Measurements from ENCODE around the gene PPP3R1. TPM values are rescaled to one million over a fixed set of nuclear protein-coding genes. Genes with fewer than 3 reads are reported as not detected.

Gene PPP3R1
- total RNA-seq, 1 experiment from 2014 or later, result 41.7 TPM

DNA sequence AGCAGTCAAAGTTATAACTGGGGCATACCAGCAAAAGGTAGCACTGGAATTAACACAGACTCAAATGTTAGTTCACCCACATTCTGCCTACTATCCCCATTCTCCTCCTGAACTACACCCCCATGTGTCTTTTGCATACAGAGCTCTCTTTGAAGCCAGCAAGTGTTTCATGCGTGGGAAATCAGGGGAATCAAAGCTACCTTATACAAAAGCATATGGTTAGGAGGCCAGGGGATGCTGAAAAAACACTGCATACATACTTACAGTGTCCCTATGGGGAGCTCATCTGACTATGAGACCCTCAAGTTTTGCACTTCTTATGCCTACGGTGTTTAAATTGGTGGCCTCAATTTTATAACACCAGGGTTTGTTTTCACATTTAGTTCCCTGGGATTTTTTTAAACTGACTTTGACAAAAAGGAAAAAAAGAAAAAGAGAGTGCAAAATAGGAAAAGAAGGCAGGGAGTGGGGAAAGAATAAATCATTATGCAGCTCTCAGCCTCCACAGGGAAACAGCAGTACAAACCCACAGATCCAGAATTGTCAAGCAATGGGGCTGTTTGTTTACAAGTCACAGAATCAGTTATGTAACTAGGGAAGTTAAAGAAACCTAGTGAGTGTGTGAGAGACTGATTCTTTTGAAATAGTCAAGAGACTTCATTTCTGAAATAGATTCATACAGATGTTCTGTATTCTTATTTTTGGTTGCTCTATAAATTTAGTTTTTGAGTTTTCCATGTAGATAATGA lies 20.1 kb upstream of the PPP3R1 start:
- in situ Hi-C loops (cut with HindIII; ENCODE audit: low sequenced_read_pairs), result no loop called here
- no peak for DNase-seq (ENCODE audit: low spot score)

- in situ Hi-C loops (cut with HindIII; ENCODE audit: low sequenced_read_pairs), result no loop called here
- DNase-seq (ENCODE audit: low spot score), result no peak
Observed at GRCh38 chr2:68266655-68267054, 14.3 kb upstream of the PPP3R1 start.

DNA sequence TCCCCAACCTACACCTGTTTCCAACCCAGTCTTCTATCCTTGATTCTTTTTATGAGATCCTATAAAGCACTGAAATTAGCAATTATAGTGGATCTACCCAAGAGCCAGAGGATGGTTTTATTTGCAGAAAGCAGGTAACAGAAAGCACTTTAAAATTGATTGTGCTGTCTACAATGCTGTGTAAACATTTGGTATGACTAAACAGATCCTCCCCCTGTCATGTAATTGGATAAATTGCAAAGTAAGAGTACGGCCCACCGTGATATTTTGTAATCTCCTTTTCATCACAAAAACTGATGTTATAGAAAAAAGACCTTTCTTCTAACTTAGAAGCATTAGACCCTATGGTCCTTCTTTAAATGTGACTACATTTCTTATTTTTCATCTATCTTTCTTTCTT lies 11.3 kb upstream of the PPP3R1 start:
- in situ Hi-C loops (cut with HindIII; ENCODE audit: low sequenced_read_pairs), result no loop called here
- DNase-seq (ENCODE audit: low spot score), result no peak

- no peak for DNase-seq (ENCODE audit: low spot score)
- in situ Hi-C loops (cut with HindIII; ENCODE audit: low sequenced_read_pairs), result no loop called here
Observed at GRCh38 chr2:68258851-68259250, 6.5 kb upstream of the PPP3R1 start.

DNA sequence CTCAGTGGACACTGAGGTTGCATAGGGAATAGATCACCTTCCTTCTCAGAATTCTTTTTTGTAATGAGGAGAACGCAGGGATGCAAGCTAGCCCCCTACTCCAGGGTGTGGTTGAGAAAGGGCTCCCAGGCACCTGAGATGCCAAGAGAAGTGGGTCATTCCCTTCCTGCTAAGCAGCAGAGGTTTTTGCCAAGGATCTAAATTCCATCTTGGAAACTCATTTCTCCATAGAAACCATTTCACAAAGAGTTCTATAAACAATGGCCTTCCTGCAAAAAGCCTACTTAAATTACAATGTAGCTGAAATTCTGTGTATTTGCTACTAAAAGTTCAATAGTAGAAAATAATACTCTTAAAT lies 3.7 kb upstream of the PPP3R1 start:
- DNase-seq (ENCODE audit: low spot score), result no peak
- in situ Hi-C loops (cut with HindIII; ENCODE audit: low sequenced_read_pairs), result no loop called here

DNA sequence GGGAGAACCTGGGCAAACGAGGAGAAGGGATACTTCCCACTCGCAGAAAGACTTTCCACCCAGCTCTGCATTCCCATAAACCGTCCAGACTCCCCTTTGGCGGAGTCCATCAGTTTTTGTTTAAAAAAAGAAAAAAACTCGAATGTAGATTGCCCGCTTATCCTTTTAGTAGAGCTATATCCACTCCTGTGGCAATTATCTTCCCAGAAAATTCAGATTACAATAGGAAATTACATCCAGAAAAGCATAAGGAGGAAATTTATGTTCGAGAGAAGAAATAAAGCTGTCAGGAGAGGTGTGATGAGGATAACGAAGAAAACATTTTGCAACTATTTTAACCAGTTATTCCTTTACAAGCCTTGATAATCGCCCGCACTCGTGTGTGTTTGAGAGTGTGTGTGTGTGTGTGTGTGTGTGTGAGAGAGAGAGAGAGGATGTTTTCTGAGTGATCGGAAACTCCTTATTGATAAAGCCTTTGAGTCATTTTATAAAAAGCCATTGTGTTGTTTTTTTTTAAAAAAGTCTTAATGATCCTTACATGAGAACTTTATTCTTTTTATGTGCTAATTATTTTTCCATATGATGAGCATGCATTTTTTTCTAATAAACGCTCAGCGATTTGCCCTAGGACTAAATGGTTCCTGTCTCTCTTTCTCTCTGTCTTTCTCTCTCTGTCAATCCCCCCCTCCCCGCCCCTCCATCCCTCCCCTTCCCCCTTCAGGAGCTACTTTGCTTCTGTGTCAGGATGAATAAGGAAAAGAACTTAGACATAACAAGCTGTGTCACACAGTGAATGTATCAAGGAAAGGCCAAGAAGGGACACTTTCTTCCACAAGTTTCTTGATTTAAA lies 1.1 kb upstream of the PPP3R1 start:
- DNase-seq (ENCODE audit: low spot score), result no peak
- in situ Hi-C loops (cut with HindIII; ENCODE audit: low sequenced_read_pairs), result no loop called here

GRCh38 chr2:68251855-68252399 lies 405 bp downstream of the PPP3R1 start:
- in situ Hi-C loops (cut with HindIII; ENCODE audit: low sequenced_read_pairs), result no loop called here

GRCh38 chr2:68251187-68251854 lies 1.0 kb downstream of the PPP3R1 start:
- in situ Hi-C loops (cut with HindIII; ENCODE audit: low sequenced_read_pairs), result no loop called here
- DNase-seq (ENCODE audit: low spot score), result peak; percentile 85

More at GRCh38 chr2:68251855-68252399, 405 bp downstream of the PPP3R1 start:
- no peak for DNase-seq (ENCODE audit: low spot score)

DNA sequence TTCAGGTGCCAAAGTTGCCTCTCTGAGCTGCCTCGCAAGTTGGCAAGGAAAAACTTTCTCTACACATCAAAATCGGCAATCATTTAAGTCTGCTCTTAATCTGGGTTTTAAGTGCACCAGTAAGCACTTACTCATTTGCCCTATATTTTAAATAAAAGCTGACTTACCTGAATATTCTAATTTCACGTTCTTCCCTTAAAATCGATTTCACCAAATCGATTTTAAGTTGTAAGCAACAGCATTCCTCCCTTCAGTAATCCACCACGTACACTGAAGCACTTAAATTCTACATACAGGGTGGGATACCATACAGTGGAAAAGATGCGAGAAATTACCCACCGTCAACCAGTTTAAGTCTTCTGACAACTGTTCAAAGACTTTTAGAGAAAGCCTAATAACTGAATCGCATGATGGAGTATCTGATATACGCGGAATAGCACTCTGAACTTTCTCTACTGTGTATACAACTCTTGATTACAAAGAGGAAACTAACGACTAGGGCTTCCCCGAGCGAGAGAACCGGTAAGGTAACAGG lies 1.6 kb downstream of the PPP3R1 start:
- DNase-seq (ENCODE audit: low spot score), result no peak
- in situ Hi-C loops (cut with HindIII; ENCODE audit: low sequenced_read_pairs), result no loop called here

GRCh38 chr2:68250196-68250595 lies 2.1 kb downstream of the PPP3R1 start:
- in situ Hi-C loops (cut with HindIII; ENCODE audit: low sequenced_read_pairs), result no loop called here
- DNase-seq (ENCODE audit: low spot score), result no peak

DNA sequence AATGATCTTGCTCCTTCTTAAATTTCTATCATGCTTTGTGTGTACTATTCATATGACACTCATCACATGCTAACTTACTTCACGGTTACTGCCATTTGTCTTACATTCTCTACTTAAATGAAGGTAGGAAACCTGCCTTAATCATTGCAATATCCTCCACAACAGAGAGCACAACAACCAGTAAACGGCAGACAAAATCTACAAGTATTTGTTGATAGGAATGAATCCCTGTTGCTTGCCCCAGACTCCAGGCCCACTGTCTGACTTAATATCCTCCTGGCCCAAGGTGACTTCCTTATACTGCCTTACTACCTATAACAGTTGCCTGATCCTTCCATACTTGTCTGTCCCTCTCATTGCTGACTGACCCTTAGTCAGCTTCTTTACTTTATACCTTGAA lies 3.5 kb downstream of the PPP3R1 start:
- in situ Hi-C loops (cut with HindIII; ENCODE audit: low sequenced_read_pairs), result no loop called here
- DNase-seq (ENCODE audit: low spot score), result no peak

DNA sequence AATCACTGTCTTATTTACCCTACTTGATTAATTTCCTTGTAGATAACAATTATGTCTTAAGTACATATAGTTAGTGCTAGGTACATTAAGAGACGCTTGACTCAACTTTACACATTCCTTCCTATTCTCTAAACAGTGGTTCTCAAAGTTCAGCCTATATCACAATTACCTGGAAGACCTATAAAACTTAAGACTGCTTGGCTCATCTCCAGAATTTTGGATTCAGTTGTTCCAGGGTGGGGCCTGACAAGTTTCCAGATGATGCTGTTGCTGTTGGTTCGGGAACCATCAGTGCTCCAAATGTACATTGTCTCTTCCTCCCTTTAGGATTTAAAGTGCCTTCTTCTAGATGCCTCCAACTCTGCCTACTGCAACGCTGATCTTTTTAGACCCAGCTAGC lies 4.0 kb downstream of the PPP3R1 start:
- DNase-seq (ENCODE audit: low spot score), result no peak
- in situ Hi-C loops (cut with HindIII; ENCODE audit: low sequenced_read_pairs), result no loop called here

GRCh38 chr2:68246396-68246795 lies 5.9 kb downstream of the PPP3R1 start:
- no peak for DNase-seq (ENCODE audit: low spot score)
- in situ Hi-C loops (cut with HindIII; ENCODE audit: low sequenced_read_pairs), result no loop called here

DNA sequence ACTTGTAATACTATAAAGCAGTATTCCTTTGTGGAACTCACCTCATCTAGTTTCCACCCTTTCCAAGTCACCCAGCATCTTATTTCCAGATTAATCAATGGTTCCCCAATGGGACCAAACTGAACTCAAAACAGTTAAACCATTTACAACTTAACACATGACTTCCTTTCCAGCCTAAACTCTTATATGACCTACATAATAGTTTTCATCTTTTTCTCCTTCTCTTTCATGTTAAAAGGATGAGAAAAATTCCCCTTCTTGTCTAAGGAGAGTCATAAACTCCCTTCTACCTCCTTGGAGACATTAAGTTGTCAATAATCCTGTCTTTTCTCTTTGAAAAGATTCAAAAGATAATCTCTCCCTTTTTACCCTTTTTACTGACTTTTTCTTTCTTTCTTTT lies 6.7 kb downstream of the PPP3R1 start:
- DNase-seq (ENCODE audit: low spot score), result no peak
- in situ Hi-C loops (cut with HindIII; ENCODE audit: low sequenced_read_pairs), result no loop called here

DNA sequence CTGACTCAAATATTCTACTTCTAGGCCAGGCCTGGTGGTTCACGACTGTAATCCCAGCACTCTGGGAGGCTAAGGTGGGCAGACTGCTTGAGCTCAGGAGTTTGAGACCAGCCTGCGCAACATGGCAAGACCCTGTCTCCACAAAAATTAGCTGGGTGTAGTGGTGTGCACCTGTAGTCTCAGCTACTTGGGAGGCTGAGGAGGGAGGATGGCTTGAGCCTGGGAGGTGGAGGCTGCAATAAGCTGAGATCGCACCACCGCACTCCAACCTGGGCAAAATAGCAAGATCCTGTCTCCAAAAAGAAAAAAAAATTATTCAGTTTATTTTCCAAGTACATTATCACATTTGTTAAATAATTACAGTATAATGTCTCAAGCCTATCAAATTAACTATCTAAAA lies 7.3 kb downstream of the PPP3R1 start:
- DNase-seq (ENCODE audit: low spot score), result no peak
- in situ Hi-C loops (cut with HindIII; ENCODE audit: low sequenced_read_pairs), result no loop called here

DNA sequence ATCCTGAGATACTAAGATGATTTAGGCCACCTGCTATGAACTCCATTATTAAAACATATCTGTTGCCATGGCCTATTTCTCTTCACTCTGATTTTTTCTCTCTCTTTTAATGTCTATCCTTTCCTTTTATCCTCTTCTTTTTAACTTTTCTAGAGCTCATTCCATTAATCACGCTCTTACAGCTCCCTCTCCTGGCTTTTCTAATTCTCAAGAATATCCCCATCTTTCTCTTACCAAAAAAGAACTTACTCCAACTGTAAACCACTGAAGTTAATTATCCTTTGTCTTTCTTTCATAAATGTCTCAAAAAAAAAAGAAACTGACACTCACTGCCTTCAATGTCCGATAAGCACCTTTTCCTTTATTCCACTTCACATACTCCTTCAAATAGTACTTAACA lies 7.9 kb downstream of the PPP3R1 start:
- in situ Hi-C loops (cut with HindIII; ENCODE audit: low sequenced_read_pairs), result no loop called here
- DNase-seq (ENCODE audit: low spot score), result no peak

DNA sequence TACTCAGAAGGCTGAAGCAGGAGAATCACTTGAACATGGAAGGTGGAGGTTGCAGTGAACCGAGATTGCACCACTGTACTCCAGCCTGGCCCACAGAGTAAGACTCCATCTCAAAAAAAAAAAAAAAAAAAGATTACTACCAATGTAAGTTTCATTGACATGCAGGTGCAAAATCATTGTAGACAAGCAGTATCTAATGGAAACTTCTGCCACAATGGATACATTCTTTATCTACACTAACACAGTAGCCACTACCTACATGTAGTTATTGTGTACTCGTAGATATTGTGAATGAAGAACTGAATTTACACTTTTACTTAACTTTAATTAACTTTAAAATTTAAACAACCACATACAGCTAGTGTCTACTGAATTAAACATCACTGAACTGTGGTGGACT lies 10.6 kb downstream of the PPP3R1 start:
- DNase-seq (ENCODE audit: low spot score), result no peak
- in situ Hi-C loops (cut with HindIII; ENCODE audit: low sequenced_read_pairs), result no loop called here

DNA sequence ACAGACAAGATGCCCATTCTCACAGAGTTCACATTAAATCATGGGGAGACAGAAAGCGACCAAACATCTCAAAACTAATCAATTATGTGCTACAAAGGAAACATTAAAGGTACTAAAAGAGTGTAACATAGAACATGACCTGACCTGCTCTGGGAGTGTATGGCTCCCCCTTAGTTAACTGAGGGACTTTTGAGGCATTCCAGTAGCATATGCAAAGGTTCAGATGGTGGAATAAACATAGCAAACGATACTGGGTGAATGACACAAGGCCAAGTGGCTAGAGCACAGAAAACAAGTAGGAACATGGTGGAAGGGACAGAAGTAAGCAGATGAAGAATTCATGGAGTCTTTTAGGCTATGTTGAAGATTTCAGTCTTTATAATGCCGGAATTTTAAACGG lies 11.9 kb downstream of the PPP3R1 start:
- no peak for DNase-seq (ENCODE audit: low spot score)
- in situ Hi-C loops (cut with HindIII; ENCODE audit: low sequenced_read_pairs), result no loop called here

GRCh38 chr2:68238955-68239822 lies 13.1 kb downstream of the PPP3R1 start:
- in situ Hi-C loops (cut with HindIII; ENCODE audit: low sequenced_read_pairs), result no loop called here
- DNase-seq (ENCODE audit: low spot score), result no peak
